ENCODE data around the gene PRR30.
A peak's percentile ranks its signal among the peaks of the same experiment; 100 is the strongest.

PRR30 gene

GRCh38 chr2:27152796-27153464, 13.7 kb upstream of the PRR30 start:
- peak in 1 of 2 donors; percentile 8 for DNase-seq

DNA sequence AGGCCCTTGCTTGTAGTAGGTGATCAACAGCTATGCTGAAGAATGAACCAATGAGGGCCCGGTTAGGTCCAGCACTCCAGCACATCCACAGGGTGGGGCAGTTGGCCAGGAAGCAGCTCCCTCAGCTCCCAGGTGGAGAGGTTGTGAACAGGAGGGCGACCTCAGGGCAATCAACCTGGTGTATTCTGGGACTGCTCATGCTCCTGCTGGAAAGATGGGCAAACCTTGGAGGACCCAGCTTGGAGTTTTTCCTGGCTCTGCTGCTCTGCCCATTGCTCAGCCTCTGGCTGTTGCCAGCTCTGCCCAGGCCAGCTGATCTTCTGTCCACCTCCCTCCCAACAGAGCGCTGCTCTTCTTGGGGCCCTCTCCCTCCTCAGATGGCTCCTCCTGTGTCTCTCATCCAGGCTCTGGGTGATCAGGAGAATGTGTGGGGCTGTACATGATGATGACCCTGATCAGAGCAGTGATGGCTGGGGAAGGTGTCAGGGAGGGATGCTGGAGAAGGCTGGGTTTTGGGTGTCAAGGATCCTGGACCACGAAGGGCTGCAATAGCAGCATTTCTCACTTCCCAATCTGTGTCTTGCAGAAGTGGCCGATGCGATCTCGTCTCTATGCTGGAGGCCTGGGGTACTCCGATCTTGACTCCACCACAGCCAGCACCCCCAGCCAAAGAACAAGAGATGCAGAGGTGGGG, 13.0 kb upstream of the PRR30 start:
- DNase-seq: no peak

GRCh38 chr2:27150639-27151230, 11.5 kb upstream of the PRR30 start:
- DNase-seq: no peak

DNA sequence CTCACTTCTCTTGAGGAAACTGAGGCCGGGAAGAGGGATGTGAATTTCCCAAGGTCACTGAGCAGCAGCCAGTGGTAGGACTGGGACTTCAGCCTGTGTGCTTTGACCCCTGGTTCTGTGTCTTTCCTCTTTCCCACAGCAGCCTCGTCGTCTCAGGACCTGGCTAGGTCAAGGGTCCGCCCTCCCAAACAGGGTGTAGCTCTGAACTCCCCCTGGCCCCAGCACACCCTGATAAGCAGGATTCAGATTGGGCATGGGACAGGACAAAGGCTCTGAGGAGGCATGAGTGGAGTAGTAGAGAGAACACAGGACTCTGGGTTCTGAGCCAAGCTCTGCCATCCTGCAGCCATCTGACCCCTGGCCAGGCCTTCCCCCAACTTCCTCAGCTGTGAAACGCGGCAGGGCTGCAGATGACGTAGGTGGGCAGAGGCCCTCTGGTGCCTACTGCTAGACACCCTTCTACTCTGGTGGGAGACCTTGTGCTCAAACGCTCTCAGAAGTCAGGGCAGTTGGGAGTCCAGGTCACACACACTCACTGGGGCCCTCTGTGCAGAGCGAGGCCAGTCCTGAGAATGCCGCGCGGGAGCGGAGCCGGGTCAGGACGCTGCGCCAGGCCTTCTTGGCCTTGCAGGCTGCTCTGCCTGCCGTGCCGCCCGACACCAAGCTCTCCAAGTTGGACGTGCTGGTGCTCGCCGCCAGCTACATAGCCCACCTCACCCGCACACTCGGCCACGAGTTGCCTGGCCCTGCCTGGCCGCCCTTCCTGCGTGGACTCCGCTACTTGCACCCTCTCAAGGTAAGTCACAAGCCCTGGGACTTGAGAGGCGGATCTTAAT, 10.6 kb upstream of the PRR30 start:
- no peak for DNase-seq

GRCh38 chr2:27148801-27149439, 9.7 kb upstream of the PRR30 start, which contains the start of gene TCF23:
TSS of gene TCF23 (plus strand) at chr2:27149004. CDS start at chr2:27149134, 130 bp downstream.
- no peak for DNase-seq

DNA sequence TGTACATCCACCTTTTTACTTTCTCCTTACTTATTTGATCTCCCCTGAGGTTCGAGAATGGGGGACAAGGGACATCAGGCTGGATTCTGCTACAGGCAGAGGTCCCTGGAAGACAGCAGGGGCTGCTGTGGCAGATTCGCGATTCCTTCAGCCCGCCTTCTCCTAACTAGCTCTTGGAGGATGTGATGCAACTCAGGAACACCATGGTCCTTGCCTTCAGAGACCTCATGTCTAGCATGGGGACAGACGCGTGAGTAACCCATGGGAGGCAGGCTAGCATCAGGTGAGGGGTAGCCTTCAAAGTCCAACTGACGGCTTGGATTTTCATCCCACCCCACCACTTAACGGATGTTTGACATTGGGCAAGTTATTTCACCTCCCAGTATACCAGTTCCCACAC, 8.7 kb upstream of the PRR30 start:
- DNase-seq: no peak

DNA sequence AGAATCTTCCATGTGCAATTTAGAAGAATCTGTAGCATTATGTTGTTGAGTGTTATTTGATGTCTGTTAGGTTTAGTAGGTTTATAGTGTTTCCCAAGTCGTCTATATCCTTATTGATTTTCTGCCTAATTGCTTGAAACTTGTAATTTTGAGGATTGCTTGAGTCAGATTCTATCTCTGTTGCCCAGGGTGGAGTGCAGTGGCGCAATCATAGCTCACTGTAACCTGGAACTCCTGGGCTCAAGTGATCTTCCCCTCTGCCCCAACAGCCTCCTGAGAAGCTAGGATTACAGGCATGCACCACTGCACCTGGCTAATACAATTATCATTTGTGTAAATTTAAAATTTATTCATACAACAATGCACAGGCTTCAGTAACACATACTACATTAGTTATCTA, 6.5 kb upstream of the PRR30 start:
- no peak for DNase-seq

GRCh38 chr2:27143285-27143684, 4.1 kb upstream of the PRR30 start:
- no peak for DNase-seq

GRCh38 chr2:27138111-27138510, 1.1 kb downstream of the PRR30 start:
- no peak for DNase-seq

DNA sequence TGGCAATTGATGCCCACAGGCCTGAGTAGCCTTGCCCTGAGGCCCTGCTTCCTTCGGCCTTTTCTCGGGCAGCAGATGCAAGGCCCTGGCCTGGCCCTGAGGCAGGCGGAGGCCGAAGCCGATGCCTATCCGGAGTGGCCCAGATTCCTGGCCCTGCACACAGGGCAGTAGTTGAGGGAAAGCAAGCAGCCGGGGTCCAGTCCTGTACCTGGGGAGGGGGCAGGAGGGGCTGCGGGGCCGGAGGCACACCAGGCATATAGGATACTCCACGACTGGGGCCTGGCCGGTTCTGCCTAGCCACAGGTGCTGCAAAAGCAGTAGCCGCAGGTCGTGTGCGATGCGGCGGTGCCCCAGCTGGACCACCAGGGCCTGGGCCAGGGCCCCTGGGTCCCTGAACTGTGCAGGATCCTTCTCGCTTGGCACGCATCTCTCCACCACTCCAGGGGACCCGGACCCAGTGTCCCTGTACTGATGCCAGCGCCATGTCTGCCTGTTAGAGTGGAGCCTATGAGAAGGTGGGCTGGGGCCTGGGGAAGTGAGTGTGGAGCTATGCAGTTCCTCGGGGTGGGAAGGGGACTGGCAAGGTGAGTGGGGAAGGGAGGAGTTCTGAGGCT, 1.8 kb downstream of the PRR30 start:
- no peak for DNase-seq

- DNase-seq: no peak
Measured at GRCh38 chr2:27136751-27137150, 2.5 kb downstream of the PRR30 start.

GRCh38 chr2:27135478-27135955, 3.7 kb downstream of the PRR30 start:
- DNase-seq: peak in 1 of 2 donors; percentile 41

- no peak for DNase-seq
Measured at GRCh38 chr2:27134781-27135477, 4.3 kb downstream of the PRR30 start.

DNA sequence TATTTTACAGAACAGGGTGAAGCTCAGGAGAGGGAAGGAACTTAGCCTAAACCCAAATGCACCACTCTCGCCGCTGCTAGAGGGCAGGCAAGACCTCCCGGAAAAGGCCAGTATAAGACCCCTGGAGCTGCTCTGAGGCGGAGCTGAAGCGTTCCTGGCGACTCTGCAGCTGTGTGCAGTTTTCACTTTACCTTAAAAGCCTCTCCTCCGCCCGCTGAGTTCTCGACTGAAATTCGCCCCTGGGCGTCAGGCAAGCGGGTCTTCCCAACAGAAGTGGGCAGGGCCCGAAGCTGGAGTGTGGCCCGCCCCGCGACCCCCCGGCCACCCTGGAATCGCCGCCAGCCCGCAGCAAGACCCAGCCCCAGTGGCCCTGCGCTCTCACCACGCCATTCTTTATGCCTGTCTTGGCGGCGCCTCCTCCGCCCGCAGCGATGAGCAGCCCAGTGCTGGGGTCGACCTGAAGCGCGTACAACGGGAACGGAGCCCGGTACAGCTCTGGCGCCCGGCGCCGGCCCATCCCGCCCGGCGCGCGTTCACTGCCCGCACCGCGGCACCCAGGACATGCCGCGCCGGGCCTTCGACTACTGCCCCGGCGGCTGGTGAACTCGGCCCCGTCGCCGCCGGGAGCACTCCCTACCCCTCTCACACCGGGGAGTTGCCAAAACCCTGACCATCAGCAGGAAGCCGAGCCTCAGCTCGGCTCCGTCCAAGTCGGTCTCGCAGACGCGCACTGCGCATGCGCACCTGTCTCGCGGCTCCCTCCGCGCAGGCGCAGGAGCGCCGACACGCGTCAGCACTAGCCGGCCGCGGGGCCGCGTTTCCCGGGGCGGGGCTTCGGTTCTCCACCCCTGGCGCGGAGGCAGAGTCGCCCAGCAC, 5.1 kb downstream of the PRR30 start, which contains the start of gene PREB:
Gene PREB (minus strand): TSS at position 732 of the 876 bp plus-strand sequence. CDS start 215 bp downstream, at position 517.
- DNase-seq: peak; percentile 94 to 100

GRCh38 chr2:27133195-27133875, 5.9 kb downstream of the PRR30 start:
- DNase-seq: peak; percentile 30 to 49

- DNase-seq: no peak
Measured at GRCh38 chr2:27131429-27131828, 7.8 kb downstream of the PRR30 start.

GRCh38 chr2:27130396-27130795, 8.8 kb downstream of the PRR30 start:
- DNase-seq: no peak

DNA sequence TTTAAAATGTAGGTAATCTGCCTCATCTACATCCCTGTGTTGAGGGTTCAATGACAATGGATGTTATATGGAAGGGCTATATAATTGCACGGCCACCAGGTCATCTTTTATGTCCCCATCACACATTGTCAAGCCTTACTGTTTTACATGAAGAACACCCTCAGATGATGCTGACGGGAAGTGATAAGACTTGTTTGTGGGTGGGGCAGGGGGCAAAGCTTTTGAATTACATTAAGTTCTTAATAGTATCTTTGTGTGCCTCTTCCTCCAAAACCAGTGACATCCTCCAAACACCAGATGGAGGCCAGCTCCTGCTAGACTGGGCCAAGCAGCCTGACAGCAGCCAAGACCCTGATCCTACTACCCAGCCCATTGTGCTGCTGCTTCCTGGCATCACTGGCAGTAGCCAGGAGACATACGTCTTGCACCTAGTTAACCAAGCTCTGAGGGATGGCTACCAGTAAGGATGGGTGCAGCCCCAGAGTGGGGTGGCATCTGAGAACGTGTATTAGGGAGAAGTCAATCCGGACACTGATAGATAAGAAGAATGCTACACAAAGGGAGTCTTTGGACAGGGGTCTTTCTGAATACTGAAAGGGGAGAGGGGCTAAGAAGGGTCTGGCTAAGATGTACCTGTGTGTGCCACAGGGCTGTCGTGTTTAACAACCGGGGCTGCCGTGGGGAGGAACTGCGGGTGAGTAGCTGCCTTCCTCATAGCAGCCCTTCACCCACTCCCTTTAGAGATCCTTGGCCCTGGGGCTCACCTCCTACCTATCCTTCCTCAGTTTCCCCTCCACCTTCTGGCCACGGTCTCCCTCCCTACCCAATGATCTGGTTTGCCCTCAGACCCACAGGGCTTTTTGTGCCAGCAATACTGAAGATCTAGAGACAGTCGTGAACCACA, 10.3 kb downstream of the PRR30 start:
- DNase-seq: no peak
